IPS-15b (cell line): ENCODE measurements around the gene ADAMTS10.
"Not testable (repeated sequence)": the region's sequence is repeated elsewhere in the genome, so short reads cannot be mapped to it uniquely, and the experiment has no call there.

Experiments
- H3K27me3 ChIP-seq: one replicate; pipeline ENCODE4 v1.6.1; 2013; ENCODE audit warnings: low read length; ENCODE audit not compliant: control insufficient read depth, insufficient read depth
- H3K36me3 ChIP-seq: one replicate; pipeline ENCODE4 v1.6.1; 2013; ENCODE audit warnings: low read length; ENCODE audit not compliant: control insufficient read depth, insufficient read depth
- H3K4me1 ChIP-seq: one replicate; pipeline ENCODE4 v1.6.1; 2013; ENCODE audit warnings: mild to moderate bottlenecking, low read length; ENCODE audit not compliant: control insufficient read depth, insufficient read depth
- H3K4me3 ChIP-seq: one replicate; pipeline ENCODE4 v1.5.1; 2013; ENCODE audit warnings: low read depth, low read length
- H3K9ac ChIP-seq: one replicate; pipeline ENCODE4 v1.6.1; 2013; ENCODE audit warnings: low read depth, mild to moderate bottlenecking, low read length
- H3K9me3 ChIP-seq: one replicate; pipeline ENCODE4 v1.6.1; 2013; ENCODE audit warnings: mild to moderate bottlenecking, low read length; ENCODE audit not compliant: control insufficient read depth, insufficient read depth

ADAMTS10 gene

GRCh38 chr19:8640402-8641004, 30.0 kb upstream of the ADAMTS10 start:
- Histone ChIP-seq H3K9ac (no peak overlapping the region), H3K9me3 (no peaks in the 10 kb centered on the region), H3K36me3 (no peaks in the 10 kb centered on the region), H3K27me3 (no peaks in the 10 kb centered on the region), H3K4me1 (no peaks in the 10 kb centered on the region), H3K4me3 (no peak overlapping the region)

GRCh38 chr19:8639821-8640401, 29.4 kb upstream of the ADAMTS10 start:
- Histone ChIP-seq H3K36me3 (no peaks in the 10 kb centered on the region), H3K27me3 (no peaks in the 10 kb centered on the region), H3K9ac (no peak overlapping the region), H3K9me3 (no peaks in the 10 kb centered on the region), H3K4me1 (no peaks in the 10 kb centered on the region), H3K4me3 (no peak overlapping the region)

DNA sequence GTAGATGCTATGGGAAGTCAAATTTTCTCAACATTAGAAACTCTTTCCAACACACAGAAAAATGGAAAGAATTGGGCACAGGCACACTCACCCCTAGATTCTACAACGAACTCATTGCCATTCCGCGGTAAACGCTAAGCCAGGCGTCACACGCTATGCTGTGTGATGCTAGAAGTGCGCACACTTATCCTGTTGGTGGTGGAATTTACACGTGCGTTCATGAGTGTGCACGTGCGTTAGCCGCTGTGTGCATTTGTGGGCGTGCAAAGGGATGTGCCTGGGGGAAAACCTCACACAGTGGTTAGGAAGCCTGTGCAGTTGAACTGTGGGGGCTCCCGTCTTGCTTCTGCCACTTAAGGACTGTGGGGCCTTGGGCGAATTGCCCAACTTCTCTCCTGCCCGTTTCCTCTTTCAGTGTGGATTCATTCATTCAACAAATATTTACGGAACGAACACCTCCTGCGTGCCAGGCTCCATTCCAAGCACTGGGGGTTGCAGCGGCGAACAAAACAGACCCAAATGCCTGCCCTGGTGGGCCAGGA, 27.6 kb upstream of the ADAMTS10 start:
- Histone ChIP-seq H3K36me3 (no peaks in the 10 kb centered on the region), H3K27me3 (no peaks in the 10 kb centered on the region), H3K9me3 (no peaks in the 10 kb centered on the region), H3K4me3 (no peak overlapping the region), H3K9ac (no peak overlapping the region), H3K4me1 (no peaks in the 10 kb centered on the region)

- H3K9me3 ChIP-seq, H3K9ac ChIP-seq, H3K27me3 ChIP-seq, H3K4me3 ChIP-seq, H3K36me3 ChIP-seq, H3K4me1 ChIP-seq: not testable (repeated sequence)
These were observed 26.6 kb upstream of the ADAMTS10 start for GRCh38 chr19:8637070-8637469.

DNA sequence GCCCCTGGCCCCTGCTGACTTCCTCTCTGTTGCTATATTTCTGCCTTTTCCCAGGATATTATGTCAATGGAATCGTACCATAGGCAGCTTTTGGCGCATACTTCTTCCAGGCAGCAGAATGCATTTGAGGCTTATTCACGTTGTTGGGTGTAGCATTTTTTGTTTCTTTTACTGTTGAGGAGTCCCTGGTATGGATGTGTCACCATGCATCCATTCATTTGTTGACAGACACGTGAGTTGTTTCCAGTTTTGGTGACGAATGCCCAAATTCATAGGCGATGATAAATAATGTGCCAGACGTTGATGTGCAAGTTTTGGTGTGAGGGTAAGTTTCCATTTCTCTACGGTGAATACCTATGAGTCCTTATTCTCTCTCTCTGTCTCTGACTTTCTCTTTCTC, 24.9 kb upstream of the ADAMTS10 start:
- Histone ChIP-seq H3K27me3 (no peaks in the 10 kb centered on the region), H3K9me3 (no peaks in the 10 kb centered on the region), H3K9ac (no peak overlapping the region), H3K4me3 (no peak overlapping the region), H3K4me1 (peaks cover 8% of the 10 kb centered on the region), H3K36me3 (no peaks in the 10 kb centered on the region)

GRCh38 chr19:8631425-8631819, 20.9 kb upstream of the ADAMTS10 start:
- no peaks in the 10 kb centered on the region for H3K27me3 ChIP-seq
- no peaks in the 10 kb centered on the region for H3K9me3 ChIP-seq
- no peak overlapping the region for H3K9ac ChIP-seq
- no peaks in the 10 kb centered on the region for H3K36me3 ChIP-seq
- peaks cover 9% of the 10 kb centered on the region for H3K4me1 ChIP-seq
- peak overlapping the region; percentile 5 for H3K4me3 ChIP-seq

DNA sequence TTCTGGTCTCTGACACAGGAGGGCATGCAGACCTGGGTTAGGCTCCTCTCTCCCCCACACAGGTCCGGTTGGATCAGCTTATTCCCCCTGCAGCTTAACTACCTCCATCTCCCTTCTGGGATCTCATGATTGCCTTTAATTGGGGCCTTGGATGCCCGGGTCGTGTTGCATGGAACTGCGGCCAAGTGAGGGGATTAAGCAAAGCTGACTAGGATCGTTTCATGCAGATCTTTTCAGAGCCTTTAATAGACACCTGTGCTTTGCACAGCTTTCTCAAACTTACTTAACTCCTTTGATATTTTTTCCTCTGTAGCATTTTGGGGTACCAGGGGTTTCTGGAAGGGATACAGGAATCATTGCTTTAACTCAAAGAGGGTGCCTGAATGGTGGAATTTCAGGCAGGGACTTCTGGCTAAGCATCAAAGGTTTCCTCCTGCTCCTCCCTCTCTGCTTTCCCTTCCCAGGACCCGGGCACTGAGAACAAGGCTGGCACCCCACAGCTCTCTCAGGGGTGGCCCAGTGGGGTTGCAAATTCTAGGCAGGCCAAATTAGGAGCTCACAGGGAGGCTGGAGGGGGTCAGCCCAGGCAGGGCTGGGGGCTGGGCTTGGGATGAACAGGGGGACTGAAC, 20.4 kb upstream of the ADAMTS10 start:
- peaks cover 9% of the 10 kb centered on the region for H3K4me1 ChIP-seq
- H3K36me3 ChIP-seq: no peaks in the 10 kb centered on the region
- no peaks in the 10 kb centered on the region for H3K27me3 ChIP-seq
- peak overlapping the region; percentile 5 for H3K4me3 ChIP-seq
- H3K9me3 ChIP-seq: no peaks in the 10 kb centered on the region
- H3K9ac ChIP-seq: no peak overlapping the region

DNA sequence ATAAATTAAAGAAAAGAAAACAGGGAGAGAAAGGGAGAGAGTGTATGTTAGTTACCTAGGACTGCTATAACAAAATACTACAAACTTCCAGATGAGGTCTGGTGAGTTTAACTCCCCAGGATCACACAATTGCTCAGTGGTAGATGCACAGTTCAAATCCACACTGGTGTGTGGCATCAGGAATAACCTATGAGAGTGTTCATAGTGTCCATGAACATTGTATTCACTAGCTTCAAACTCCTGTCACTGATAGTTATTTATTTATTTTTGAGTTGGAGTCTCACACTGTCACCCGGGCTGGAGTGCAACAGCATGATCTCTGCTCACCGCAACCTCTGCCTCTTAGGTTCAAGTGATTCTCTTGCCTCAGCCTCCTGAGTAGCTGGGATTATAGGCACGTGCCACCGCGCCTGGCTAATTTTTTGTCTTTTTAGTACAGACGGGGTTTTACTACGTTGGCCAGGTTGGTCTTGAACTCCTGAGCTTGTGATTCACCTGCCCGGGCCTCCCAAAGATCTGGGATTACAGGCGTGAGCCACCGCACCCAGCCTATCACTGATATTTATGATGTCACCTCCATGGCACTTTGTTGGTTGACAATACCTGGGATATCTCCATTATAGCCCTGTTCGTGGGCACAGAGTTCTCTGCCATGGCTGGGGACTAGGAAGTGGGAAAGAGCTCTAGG, 19.6 kb upstream of the ADAMTS10 start, which contains the start of gene NFILZ:
Gene NFILZ, plus strand, starts transcription at position 638 of the 688 bp plus-strand sequence. CDS start 46,133 bp downstream, outside the sequence.
- Histone ChIP-seq H3K4me1 (peaks cover 9% of the 10 kb centered on the region), H3K9me3 (no peaks in the 10 kb centered on the region), H3K4me3 (peak within 1 kb of the TSS; percentile 5), H3K27me3 (no peaks in the 10 kb centered on the region), H3K9ac (no peak within 1 kb of the TSS), H3K36me3 (no peaks in the 10 kb centered on the region)

GRCh38 chr19:8629184-8629583, 18.7 kb upstream of the ADAMTS10 start:
- H3K9me3 ChIP-seq: no peaks in the 10 kb centered on the region
- H3K4me3 ChIP-seq: no peak overlapping the region
- no peaks in the 10 kb centered on the region for H3K36me3 ChIP-seq
- H3K9ac ChIP-seq: no peak overlapping the region
- H3K4me1 ChIP-seq: peaks cover 9% of the 10 kb centered on the region
- no peaks in the 10 kb centered on the region for H3K27me3 ChIP-seq

GRCh38 chr19:8626842-8627241, 16.3 kb upstream of the ADAMTS10 start:
- Histone ChIP-seq H3K36me3 (no peaks in the 10 kb centered on the region), H3K9ac (no peak overlapping the region), H3K4me1 (peaks cover 9% of the 10 kb centered on the region), H3K27me3 (no peaks in the 10 kb centered on the region), H3K4me3 (no peak overlapping the region), H3K9me3 (no peaks in the 10 kb centered on the region)

GRCh38 chr19:8622886-8623285, 12.4 kb upstream of the ADAMTS10 start:
- H3K9me3 ChIP-seq, H3K4me1 ChIP-seq, H3K36me3 ChIP-seq, H3K9ac ChIP-seq, H3K27me3 ChIP-seq, H3K4me3 ChIP-seq: not testable (repeated sequence)
